ENCODE results near the gene ANKS1B. TPM values are rescaled to one million over a fixed set of nuclear protein-coding genes. Genes with fewer than 3 reads are reported as not detected.

The ANKS1B gene
- total RNA-seq, 4 donors from 2014 or later: 1.5 to 5.5 (median 4.4) TPM

- intact Hi-C loops (cut with DNase I; ENCODE audit: low total_unique reads): no loop called here
- DNase-seq (ENCODE audit: low spot score in 2 of 2): no peak
- no peak for TF ChIP-seq POLR2A (IDR thresholded peaks at IDR 0.05)
- TF ChIP-seq CTCF (IDR thresholded peaks at IDR 0.05): no peak
- 1 to 4% methylated on average over 12 to 16 of the region's 96 CpGs for WGBS, 2 donors
- H3K4me3 ChIP-seq (ENCODE audit: low read depth, poor library complexity, severe bottlenecking): no peak overlapping the region
Measured at GRCh38 chr12:98894412-98895085, 1090.2 kb downstream of the ANKS1B start.

GRCh38 chr12:98893675-98894411 lies 1090.9 kb downstream of the ANKS1B start:
- 3 to 8% methylated on average over 27 of the region's 27 CpGs for WGBS, 2 donors
- intact Hi-C loops (cut with DNase I; ENCODE audit: low total_unique reads): no loop called here

GRCh38 chr12:98893126-98893674 lies 1091.5 kb downstream of the ANKS1B start:
- DNase-seq (ENCODE audit: low spot score in 2 of 2): no peak
- intact Hi-C loops (cut with DNase I; ENCODE audit: low total_unique reads): no loop called here
- no peak overlapping the region for H3K4me3 ChIP-seq (ENCODE audit: low read depth, poor library complexity, severe bottlenecking)
- no peak for TF ChIP-seq POLR2A (IDR thresholded peaks at IDR 0.05)
- TF ChIP-seq CTCF (IDR thresholded peaks at IDR 0.05): no peak
- WGBS, 2 donors: 12 to 25% methylated on average over 11 of the region's 11 CpGs

More at GRCh38 chr12:98893675-98894411, 1090.9 kb downstream of the ANKS1B start:
- H3K4me3 ChIP-seq (ENCODE audit: low read depth, poor library complexity, severe bottlenecking): no peak overlapping the region
- TF ChIP-seq POLR2A (IDR thresholded peaks at IDR 0.05): no peak
- TF ChIP-seq CTCF (IDR thresholded peaks at IDR 0.05): no peak
- DNase-seq (ENCODE audit: low spot score in 2 of 2): no peak

GRCh38 chr12:98885778-98886177 lies 1099.0 kb downstream of the ANKS1B start:
- intact Hi-C loops (cut with DNase I; ENCODE audit: low total_unique reads): no loop called here
- TF ChIP-seq POLR2A (IDR thresholded peaks at IDR 0.05) (no peak), CTCF (IDR thresholded peaks at IDR 0.05) (no peak)

GRCh38 chr12:98883231-98883630 lies 1101.5 kb downstream of the ANKS1B start:
- WGBS, 2 donors: 59 to 68% methylated on average over 2 of the region's 2 CpGs

More at GRCh38 chr12:98885778-98886177, 1099.0 kb downstream of the ANKS1B start:
- H3K4me3 ChIP-seq (ENCODE audit: low read depth, poor library complexity, severe bottlenecking): no peak overlapping the region
- 56 to 61% methylated on average over 2 of the region's 2 CpGs for whole genome bisulfite sequencing, 2 donors
- no peak for DNase-seq (ENCODE audit: low spot score in 2 of 2)

More at GRCh38 chr12:98883231-98883630, 1101.5 kb downstream of the ANKS1B start:
- TF ChIP-seq CTCF (IDR thresholded peaks at IDR 0.05): no peak
- TF ChIP-seq POLR2A (IDR thresholded peaks at IDR 0.05): no peak
- intact Hi-C loops (cut with DNase I; ENCODE audit: low total_unique reads): no loop called here
- no peak for DNase-seq (ENCODE audit: low spot score in 2 of 2)
- no peak overlapping the region for H3K4me3 ChIP-seq (ENCODE audit: low read depth, poor library complexity, severe bottlenecking)
